ENCODE measurements around the gene NAT14.

DNA sequence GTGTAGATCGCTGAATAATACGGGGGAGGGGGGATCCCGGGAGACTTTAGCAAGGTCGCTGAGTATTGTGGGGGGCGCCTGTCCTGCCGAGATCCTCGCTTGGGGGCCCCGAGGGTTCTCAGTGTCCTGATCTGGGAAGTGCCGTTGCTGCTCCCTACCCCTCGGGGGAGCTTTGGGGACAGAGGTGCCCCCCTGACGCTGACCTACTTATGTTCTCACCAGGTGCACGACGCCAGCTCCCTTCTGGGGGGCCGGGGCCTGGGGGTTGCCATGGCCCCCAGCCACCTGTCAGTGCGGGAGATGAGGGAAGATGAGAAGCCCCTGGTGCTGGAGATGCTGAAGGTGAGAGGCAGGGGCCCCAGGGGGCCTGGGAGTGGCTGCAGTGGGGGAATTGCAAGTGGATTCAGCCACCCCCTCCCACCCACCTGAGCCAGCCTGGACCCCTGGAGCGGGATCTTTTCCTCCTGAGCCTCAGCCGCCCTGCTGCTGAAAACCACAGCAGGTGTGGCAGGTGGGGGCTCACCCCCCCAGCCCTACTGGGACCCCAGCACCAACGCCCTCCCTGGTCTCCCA lies 537 bp downstream of the NAT14 start:
- TF ChIP-seq CTCF (IDR thresholded peaks at IDR 0.05) (no peak), POLR2A (IDR thresholded peaks at IDR 0.05) (no peak)

All from lower leg skin (tissue), 3 donors.